ENCODE data around the gene TASL.

DNA sequence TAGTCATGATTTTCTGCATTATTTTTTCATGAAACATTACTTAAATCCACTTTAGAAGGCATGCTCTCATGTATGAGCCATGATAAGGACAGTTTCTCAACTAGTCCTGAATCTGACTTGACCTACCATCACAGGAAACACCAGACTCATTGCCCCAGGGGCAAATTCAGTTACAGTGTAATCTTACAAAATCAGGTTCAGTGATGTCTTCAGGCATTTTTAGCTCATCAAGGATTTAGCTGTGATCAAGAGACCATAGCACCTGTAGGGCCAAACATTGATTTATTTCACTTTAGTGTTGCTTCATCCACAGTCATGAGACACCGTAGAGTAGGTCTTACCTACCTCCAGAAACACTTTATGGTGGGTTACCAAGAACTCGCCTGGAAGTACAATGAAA lies 3.1 kb upstream of the TASL start:
- TF ChIP-seq, protein P1, sequence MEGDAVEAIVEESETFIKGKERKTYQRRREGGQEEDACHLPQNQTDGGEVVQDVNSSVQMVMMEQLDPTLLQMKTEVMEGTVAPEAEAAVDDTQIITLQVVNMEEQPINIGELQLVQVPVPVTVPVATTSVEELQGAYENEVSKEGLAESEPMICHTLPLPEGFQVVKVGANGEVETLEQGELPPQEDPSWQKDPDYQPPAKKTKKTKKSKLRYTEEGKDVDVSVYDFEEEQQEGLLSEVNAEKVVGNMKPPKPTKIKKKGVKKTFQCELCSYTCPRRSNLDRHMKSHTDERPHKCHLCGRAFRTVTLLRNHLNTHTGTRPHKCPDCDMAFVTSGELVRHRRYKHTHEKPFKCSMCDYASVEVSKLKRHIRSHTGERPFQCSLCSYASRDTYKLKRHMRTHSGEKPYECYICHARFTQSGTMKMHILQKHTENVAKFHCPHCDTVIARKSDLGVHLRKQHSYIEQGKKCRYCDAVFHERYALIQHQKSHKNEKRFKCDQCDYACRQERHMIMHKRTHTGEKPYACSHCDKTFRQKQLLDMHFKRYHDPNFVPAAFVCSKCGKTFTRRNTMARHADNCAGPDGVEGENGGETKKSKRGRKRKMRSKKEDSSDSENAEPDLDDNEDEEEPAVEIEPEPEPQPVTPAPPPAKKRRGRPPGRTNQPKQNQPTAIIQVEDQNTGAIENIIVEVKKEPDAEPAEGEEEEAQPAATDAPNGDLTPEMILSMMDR (IDR thresholded peaks at IDR 0.05; ENCODE audit: low read depth, low read length) = no peak
- TF ChIP-seq POLR2A (IDR thresholded peaks at IDR 0.05; ENCODE audit: extremely low read depth, insufficient read length) = no peak
- TF ChIP-seq, protein P2, sequence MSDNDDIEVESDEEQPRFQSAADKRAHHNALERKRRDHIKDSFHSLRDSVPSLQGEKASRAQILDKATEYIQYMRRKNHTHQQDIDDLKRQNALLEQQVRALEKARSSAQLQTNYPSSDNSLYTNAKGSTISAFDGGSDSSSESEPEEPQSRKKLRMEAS (IDR thresholded peaks at IDR 0.05; ENCODE audit: low read depth, low read length) = no peak

Data from NB4 (cell line).